PC-3 (cell line): ENCODE measurements around the gene MIER1.

Source experiments
- CTCF ChIP-seq: fragments of 300-600 bp; sonication (generic); conservative IDR thresholded peaks from 2 replicates; pipeline ENCODE4 v1.5.1; 2017; ENCODE audit warnings: antibody characterized with exemption, low read depth, mild to moderate bottlenecking, low read length
- EZH2 ChIP-seq: fragments of 300-600 bp; sonication (generic); IDR thresholded peaks from one replicate; pipeline ENCODE4 v1.6.1; 2017; ENCODE audit warnings: antibody characterized with exemption, mild to moderate bottlenecking, low read length; ENCODE audit not compliant: unreplicated experiment

DNA sequence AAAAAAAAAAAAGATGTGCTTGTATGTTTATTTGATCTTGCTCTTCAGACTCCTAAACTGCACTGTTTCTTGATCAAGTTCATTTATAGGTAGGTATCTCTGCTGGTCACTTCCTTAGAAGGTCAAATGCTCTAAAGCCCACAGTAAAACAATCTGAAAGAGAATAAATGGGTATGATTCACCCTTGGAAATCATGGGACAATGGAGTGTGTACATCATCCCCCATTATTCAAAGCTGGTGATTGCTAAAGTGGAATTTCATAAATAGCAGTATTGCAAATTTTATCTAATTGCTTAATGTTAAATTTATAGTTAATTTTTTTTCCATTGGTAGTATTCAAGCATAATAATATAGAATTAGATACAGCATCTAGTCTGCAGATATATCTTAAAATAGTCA lies 53.4 kb downstream of the MIER1 start:
- TF ChIP-seq CTCF = no peak
- no peak for TF ChIP-seq EZH2
